ENCODE data around the gene DTX4.

- no peak for TF ChIP-seq CTCF (IDR thresholded peaks at IDR 0.05)
- TF ChIP-seq POLR2AphosphoS5 (IDR thresholded peaks at IDR 0.05): peak in 1 of 2 donors; percentile 38
Measured at GRCh38 chr11:59191890-59192289, 20.0 kb downstream of the DTX4 start.

Measured in upper lobe of left lung (tissue), 4 donors.